CD4-positive, alpha-beta T cell (primary cell): ENCODE data around the gene TMEM11. TPM values are rescaled to one million over a fixed set of nuclear protein-coding genes. Genes with fewer than 3 reads are reported as not detected.
A peak's percentile ranks its signal among the peaks of the same experiment; 100 is the strongest.

Experiments used
- ATAC-seq: fragments of 200-7000 bp; cut with Tn5 transposase; one replicate; pipeline ENCODE4 v1.10.0; 2022; ENCODE audit warnings: mild to moderate bottlenecking; ENCODE audit not compliant: poor library complexity
- CTCF ChIA-PET: fragments of 350-600 bp; sonication (Branson Sonifier 250); formaldehyde crosslinking; loops from one replicate; lab custom pipeline; 2021; ENCODE audit warnings: antibody characterized with exemption, inconsistent platforms; lab: Charles Lee
- POLR2A ChIA-PET: fragments of 350-600 bp; sonication (Branson Sonifier 250); formaldehyde crosslinking; loops from one replicate; lab custom pipeline; 2021; ENCODE audit warnings: antibody characterized with exemption, inconsistent platforms; lab: Charles Lee
- DNase-seq, 14 experiments: peaks; one replicate each; pipeline ENCODE4 v3.0.0-alpha.2; 2013 to 2020; ENCODE audit warnings: mixed read lengths in 2 of 14
- H3K27ac ChIP-seq, 2 donors: one replicate each; pipeline versions ENCODE4 v1.5.1 to v1.7.0; 2013; ENCODE audit warnings: low read length in 2 of 2, low read depth in 1 of 2, mild to moderate bottlenecking in 1 of 2
- H3K27me3 ChIP-seq, 2 experiments: 1 replicate in 1 of 2; 2 replicates in 1 of 2; pipeline versions ENCODE4 v1.6.1 to v1.7.0; 2013; ENCODE audit warnings: low read length in 2 of 2, control low read depth in 1 of 2, mild to moderate bottlenecking in 1 of 2, moderate library complexity in 1 of 2; ENCODE audit not compliant: insufficient read depth in 2 of 2, control insufficient read depth in 1 of 2
- H3K36me3 ChIP-seq: one replicate; pipeline ENCODE4 v1.6.1; 2013; ENCODE audit warnings: low read length, control low read depth; ENCODE audit not compliant: insufficient read depth
- H3K4me1 ChIP-seq: one replicate; pipeline ENCODE4 v1.6.1; 2013; ENCODE audit warnings: low read length, control low read depth; ENCODE audit not compliant: insufficient read depth
- H3K4me3 ChIP-seq: one replicate; pipeline ENCODE4 v1.5.1; 2013; ENCODE audit warnings: mild to moderate bottlenecking, low read length, moderate library complexity
- H3K9me3 ChIP-seq, 2 experiments: 1 replicate in 1 of 2; 2 replicates in 1 of 2; pipeline versions ENCODE4 v1.6.1 to v1.7.0; 2013; ENCODE audit warnings: low read length in 2 of 2, mild to moderate bottlenecking in 2 of 2, control low read depth in 1 of 2, moderate library complexity in 1 of 2; ENCODE audit not compliant: control insufficient read depth in 1 of 2, insufficient read depth in 1 of 2
- H3K27ac Mint-ChIP-seq: one replicate; pipeline ENCODE4 v1.8.0; 2020; ENCODE audit warnings: mixed read lengths
- H3K27me3 Mint-ChIP-seq: one replicate; pipeline ENCODE4 v1.8.0; 2021; ENCODE audit warnings: mixed read lengths
- H3K36me3 Mint-ChIP-seq: one replicate; pipeline ENCODE4 v1.8.0; 2021; ENCODE audit warnings: low read depth, mixed read lengths
- H3K4me1 Mint-ChIP-seq: one replicate; pipeline ENCODE4 v1.8.0; 2021; ENCODE audit warnings: low read depth, mixed read lengths
- H3K4me3 Mint-ChIP-seq: one replicate; pipeline ENCODE4 v1.8.0; 2020; ENCODE audit warnings: mild to moderate bottlenecking, mixed read lengths
- H3K9me3 Mint-ChIP-seq: one replicate; pipeline ENCODE4 v1.8.0; 2020; ENCODE audit warnings: mixed read lengths
- CTCF ChIP-seq: fragments of 200-600 bp; IDR thresholded peaks from one replicate; pipeline ENCODE4 v1.8.0; 2022; ENCODE audit warnings: antibody characterized with exemption, mild to moderate bottlenecking
- intact Hi-C, 2 experiments: fragments of 100-400 bp; cut with DNase I in 1 of 2; cut with micrococcal nuclease in 1 of 2; formaldehyde crosslinking; loops; one replicate each; pipeline versions ENCODE4 v1.15.1 to v1.9.0; 2023 to 2025; cut with DNase I, micrococcal nuclease
- total RNA-seq, 174 experiments: library from RNA in 2 of 174; stranded (reverse) in 2 of 174; gene quantifications; one replicate each; pipeline ENCODE4 v1.2.3 and lab custom pipeline; 2021 to 2026

TMEM11 gene
- total RNA-seq, 2 experiments from 2014 or later, result 17.8 to 19.2 TPM

- H3K27me3 ChIP-seq, result no peaks in the 10 kb centered on the region
- no peak for ATAC-seq
- POLR2A ChIA-PET, result no interaction called here
- TF ChIP-seq CTCF, result no peak
- no peak overlapping the region for H3K4me3 ChIP-seq
- intact Hi-C loops, result no loop called here
- CTCF ChIA-PET, result no interaction called here
- H3K27ac Mint-ChIP-seq, result no peak overlapping the region
- H3K36me3 Mint-ChIP-seq, result peaks cover 4% of the 10 kb centered on the region
- no peaks in the 10 kb centered on the region for H3K4me1 ChIP-seq
- no peak for DNase-seq
- no peaks in the 10 kb centered on the region for H3K27me3 Mint-ChIP-seq
- H3K9me3 Mint-ChIP-seq, result no peaks in the 10 kb centered on the region
- H3K9me3 ChIP-seq, result peaks cover 0 to 7% of the 10 kb centered on the region in 2 experiments
- peaks cover 8% of the 10 kb centered on the region for H3K4me1 Mint-ChIP-seq
- H3K27ac ChIP-seq, result no peak overlapping the region
- peaks cover 3% of the 10 kb centered on the region for H3K36me3 ChIP-seq
- H3K4me3 Mint-ChIP-seq, result no peak overlapping the region
Observed at GRCh38 chr17:21223086-21223485, 9.1 kb upstream of the TMEM11 start.

GRCh38 chr17:21218831-21219380 is 4.9 kb upstream of the TMEM11 start:
- ChIA-PET CTCF (no interaction called here), POLR2A (no interaction called here)
- Mint-ChIP-seq H3K4me3 (no peak overlapping the region), H3K27ac (no peak overlapping the region), H3K9me3 (no peaks in the 10 kb centered on the region), H3K4me1 (peaks cover 37% of the 10 kb centered on the region), H3K27me3 (no peaks in the 10 kb centered on the region), H3K36me3 (peaks cover 7% of the 10 kb centered on the region)
- Histone ChIP-seq H3K4me1 (peaks cover 15% of the 10 kb centered on the region), H3K4me3 (no peak overlapping the region), H3K27me3 (no peaks in the 10 kb centered on the region), H3K27ac (no peak overlapping the region), H3K36me3 (peaks cover 3% of the 10 kb centered on the region), H3K9me3 (peaks cover 0 to 7% of the 10 kb centered on the region in 2 experiments)
- ATAC-seq (no peak), DNase-seq (no peak)
- TF ChIP-seq CTCF, result no peak
- intact Hi-C loops, result loop anchor here in 1 of 2 experiments (10.0 kb wide), 1 partner anchor 106 kb away; no protein-coding TSS in a partner anchor

DNA sequence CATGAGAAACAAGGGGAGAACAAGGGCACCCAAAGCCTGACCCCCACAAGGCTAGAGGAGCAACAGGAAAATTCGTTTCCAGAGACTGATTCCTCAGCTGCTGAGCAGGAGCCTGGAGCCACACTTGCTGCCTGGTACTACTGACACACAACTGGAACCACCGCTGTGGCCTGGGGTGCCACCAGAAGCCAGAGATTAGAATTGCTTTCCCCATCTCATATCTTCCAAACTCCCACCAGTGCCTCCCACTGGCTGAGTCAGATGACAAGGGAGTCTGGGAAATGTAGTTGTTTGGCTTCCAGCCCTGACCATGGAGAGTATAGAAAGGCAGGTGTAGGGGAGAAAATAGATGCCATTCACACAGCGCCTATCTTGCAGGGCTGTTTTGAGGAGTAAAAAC is 4.1 kb upstream of the TMEM11 start:
- Mint-ChIP-seq H3K9me3 (no peaks in the 10 kb centered on the region), H3K27ac (no peak overlapping the region), H3K4me3 (peak overlapping the region; percentile 45), H3K4me1 (peaks cover 43% of the 10 kb centered on the region), H3K36me3 (peaks cover 12% of the 10 kb centered on the region), H3K27me3 (no peaks in the 10 kb centered on the region)
- CTCF ChIA-PET, result no interaction called here
- POLR2A ChIA-PET, result no interaction called here
- H3K4me1 ChIP-seq, result peaks cover 20% of the 10 kb centered on the region
- intact Hi-C loops, result loop anchor here in 1 of 2 experiments (10.0 kb wide), 1 partner anchor 107 kb away; no protein-coding TSS in a partner anchor
- H3K27ac ChIP-seq, result no peak overlapping the region
- ATAC-seq (no peak), DNase-seq (no peak)
- H3K27me3 ChIP-seq, result no peaks in the 10 kb centered on the region
- TF ChIP-seq CTCF, result no peak
- H3K4me3 ChIP-seq, result no peak overlapping the region
- peaks cover 0 to 7% of the 10 kb centered on the region in 2 experiments for H3K9me3 ChIP-seq
- peaks cover 3% of the 10 kb centered on the region for H3K36me3 ChIP-seq
